ENCODE data around the gene DDRGK1.

GRCh38 chr20:3246682-3247081 lies 42.2 kb upstream of the DDRGK1 start:
- TF ChIP-seq CTCF (conservative IDR thresholded peaks at IDR 0.05; ENCODE audit: low read depth, low read length) (no peak), RAD21 (IDR thresholded peaks at IDR 0.05; ENCODE audit: low read length) (no peak), MXI1 (IDR thresholded peaks at IDR 0.05; ENCODE audit: borderline replicate concordance, low read depth, low read length) (no peak), POLR2A (IDR thresholded peaks at IDR 0.05; ENCODE audit: low read depth, low read length) (no peak), FOS (IDR thresholded peaks at IDR 0.05; ENCODE audit: low read depth, low read length) (no peak), CEBPB (IDR thresholded peaks at IDR 0.05; ENCODE audit: low read depth, low read length) (no peak), ELK1 (IDR thresholded peaks at IDR 0.05; ENCODE audit: borderline replicate concordance, low read depth, low read length) (no peak), USF2 (IDR thresholded peaks at IDR 0.05; ENCODE audit: low read depth, low read length) (no peak)

All from IMR-90 (cell line).